Stimulated activated CD8-positive, alpha-beta memory T cell treated with anti-CD3 and anti-CD28 coated beads, Interleukin-4, amount 100 ng/mL, for 48 hours (primary cell): ENCODE results near the gene S1PR1.
A peak's percentile ranks its signal among the peaks of the same experiment; 100 is the strongest.
"Not testable (repeated sequence)": the region's sequence is repeated elsewhere in the genome, so short reads cannot be mapped to it uniquely, and the experiment has no call there.

Experiments used
- DNase-seq: peaks from one replicate; pipeline ENCODE4 v3.0.0-alpha.2; 2020

The S1PR1 gene

GRCh38 chr1:101220906-101221305 lies 15.9 kb upstream of the S1PR1 start:
- DNase-seq = no peak

GRCh38 chr1:101221945-101222429 lies 14.8 kb upstream of the S1PR1 start:
- DNase-seq = no peak

- no peak for DNase-seq
Observed at GRCh38 chr1:101227837-101228236, 9.0 kb upstream of the S1PR1 start.

GRCh38 chr1:101228424-101229134 lies 8.2 kb upstream of the S1PR1 start:
- DNase-seq = no peak

GRCh38 chr1:101232182-101232581 lies 4.6 kb upstream of the S1PR1 start:
- DNase-seq = not testable (repeated sequence)

GRCh38 chr1:101233495-101233894 lies 3.3 kb upstream of the S1PR1 start:
- DNase-seq = no peak

GRCh38 chr1:101235216-101235695 lies 1.6 kb upstream of the S1PR1 start:
- DNase-seq = peak; percentile 46

- peak; percentile 80 for DNase-seq
Observed at GRCh38 chr1:101235696-101236515, 913 bp upstream of the S1PR1 start.

- DNase-seq = no peak
Observed at GRCh38 chr1:101237229-101237837, 514 bp downstream of the S1PR1 start.

GRCh38 chr1:101238031-101238628 lies 1.3 kb downstream of the S1PR1 start:
- DNase-seq = peak; percentile 78

- DNase-seq = peak; percentile 98
Observed at GRCh38 chr1:101238681-101239094, 1.9 kb downstream of the S1PR1 start.

GRCh38 chr1:101239095-101240040 lies 2.5 kb downstream of the S1PR1 start:
- DNase-seq = peak; percentile 77

GRCh38 chr1:101240041-101240430 lies 3.2 kb downstream of the S1PR1 start:
- no peak for DNase-seq

GRCh38 chr1:101241485-101242225 lies 4.8 kb downstream of the S1PR1 start:
- DNase-seq = no peak

- no peak for DNase-seq
Observed at GRCh38 chr1:101242324-101243050, 5.7 kb downstream of the S1PR1 start.

GRCh38 chr1:101243751-101244150 lies 6.9 kb downstream of the S1PR1 start:
- DNase-seq = no peak

- DNase-seq = no peak
Observed at GRCh38 chr1:101244842-101245241, 8.0 kb downstream of the S1PR1 start.

GRCh38 chr1:101245246-101245927 lies 8.6 kb downstream of the S1PR1 start:
- no peak for DNase-seq

- DNase-seq = no peak
Observed at GRCh38 chr1:101247404-101248287, 10.8 kb downstream of the S1PR1 start.
